SJSA1 (cell line): Measurements from ENCODE around the gene TRIM66. TPM values are rescaled to one million over a fixed set of nuclear protein-coding genes. Genes with fewer than 3 reads are reported as not detected.
A peak's percentile ranks its signal among the peaks of the same experiment; 100 is the strongest.

Source experiments
- DNase-seq, 2 experiments: peaks; one replicate each; pipeline ENCODE4 v3.0.0-alpha.2; 2015 to 2020; ENCODE audit warnings: low spot score in 2 of 2, low read depth in 1 of 2
- H3K27ac ChIP-seq: fragments of 250-450 bp; sonication (Bioruptor Pico); 2 replicates; pipeline ENCODE4 v1.5.1; 2020; ENCODE audit warnings: mild to moderate bottlenecking, moderate library complexity
- H3K27me3 ChIP-seq: fragments of 250-450 bp; sonication (Bioruptor Pico); replicated peaks from 2 replicates; pipeline ENCODE4 v1.5.1; 2020; ENCODE audit warnings: mild to moderate bottlenecking, moderate library complexity
- H3K36me3 ChIP-seq: fragments of 250-450 bp; sonication (Bioruptor Pico); 2 replicates; pipeline ENCODE4 v1.5.1; 2020; ENCODE audit warnings: mild to moderate bottlenecking
- H3K4me1 ChIP-seq: fragments of 250-450 bp; sonication (Bioruptor Pico); replicated peaks from 2 replicates; pipeline ENCODE4 v1.6.1; 2021; ENCODE audit warnings: mild to moderate bottlenecking
- H3K4me3 ChIP-seq: fragments of 250-450 bp; sonication (Bioruptor Pico); 2 replicates; pipeline ENCODE4 v1.5.1; 2020; ENCODE audit warnings: mild to moderate bottlenecking
- H3K9me3 ChIP-seq: fragments of 250-450 bp; sonication (Bioruptor Pico); replicated peaks from 2 replicates; pipeline ENCODE4 v1.5.1; 2020; ENCODE audit warnings: mild to moderate bottlenecking
- total RNA-seq: library from RNA; depleted of rRNA; stranded (reverse); fragments of >200 nt; shearing (Covaris generic); gene quantifications from 2 replicates; pipeline ENCODE4 v1.2.3, GENCODE V29; 2014

TRIM66 gene
- total RNA-seq, 1 experiment from 2014 or later: 3.1 TPM

DNA sequence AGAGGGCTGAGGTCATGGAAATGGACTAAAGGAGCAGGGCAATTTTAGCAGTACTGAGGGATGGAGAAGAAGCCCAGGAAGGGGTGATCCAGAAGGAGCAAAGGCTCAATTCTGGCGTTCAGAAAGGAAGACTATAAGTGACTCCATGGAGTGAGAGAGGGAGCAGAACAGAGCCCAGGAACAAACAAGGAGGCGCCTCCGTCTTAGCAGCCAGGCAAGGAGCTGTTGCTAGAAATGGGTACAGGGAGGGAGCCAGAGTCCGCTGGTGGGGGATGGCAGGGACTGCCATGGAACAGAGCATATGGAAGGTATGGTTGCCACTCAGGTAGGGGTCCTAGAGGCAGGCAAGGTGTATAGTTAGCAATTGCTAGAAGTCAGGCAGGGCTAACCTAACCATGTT is 68.0 kb downstream of the TRIM66 start:
- H3K4me3 ChIP-seq: no peak overlapping the region
- no peaks in the 10 kb centered on the region for H3K9me3 ChIP-seq
- H3K27ac ChIP-seq: no peak overlapping the region
- H3K4me1 ChIP-seq: no peaks in the 10 kb centered on the region
- no peaks in the 10 kb centered on the region for H3K27me3 ChIP-seq
- H3K36me3 ChIP-seq: no peaks in the 10 kb centered on the region
- no peak for DNase-seq

DNA sequence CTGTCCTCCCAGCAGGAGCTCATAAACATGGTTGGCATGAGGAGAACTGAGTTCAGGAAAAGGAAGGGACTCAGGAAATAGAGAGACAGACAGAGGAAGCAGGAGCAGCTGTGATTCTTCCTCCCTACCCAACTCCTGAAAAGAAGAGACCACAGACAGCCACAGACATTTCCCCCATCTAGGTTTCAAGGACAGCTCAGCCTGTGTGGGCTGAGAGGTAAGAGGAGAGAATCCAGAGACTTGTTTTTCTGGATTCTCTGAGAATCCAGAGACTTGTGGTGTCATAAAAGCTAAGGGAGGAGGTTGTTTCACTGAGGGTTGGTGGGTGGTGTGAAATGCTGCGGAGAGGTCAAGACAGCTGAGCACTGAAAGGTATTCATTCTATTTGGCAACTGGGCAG is 69.4 kb downstream of the TRIM66 start:
- Histone ChIP-seq H3K9me3 (no peaks in the 10 kb centered on the region), H3K27ac (no peak overlapping the region), H3K36me3 (no peaks in the 10 kb centered on the region), H3K27me3 (no peaks in the 10 kb centered on the region), H3K4me1 (no peaks in the 10 kb centered on the region), H3K4me3 (no peak overlapping the region)
- no peak for DNase-seq

DNA sequence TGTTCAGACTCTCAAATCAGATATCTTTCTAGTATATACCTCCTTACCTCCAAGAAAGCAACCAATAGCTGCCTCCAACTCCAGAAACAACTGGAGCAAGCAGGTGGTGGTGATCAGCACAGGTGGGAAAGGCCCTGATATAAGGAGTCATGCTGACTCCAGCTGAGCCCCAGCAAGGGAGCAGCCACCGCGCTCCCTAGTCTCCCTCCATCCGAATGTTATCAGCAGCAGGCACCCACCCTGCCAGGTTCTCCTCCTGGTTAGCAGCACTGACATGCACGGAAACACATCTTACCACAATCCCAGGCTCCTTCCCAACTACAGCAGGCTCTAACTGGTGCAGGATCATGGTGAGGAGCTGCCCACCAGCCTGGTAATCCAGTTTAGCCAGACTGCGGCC is 69.9 kb downstream of the TRIM66 start:
- H3K27ac ChIP-seq: no peak overlapping the region
- H3K27me3 ChIP-seq: no peaks in the 10 kb centered on the region
- no peaks in the 10 kb centered on the region for H3K9me3 ChIP-seq
- H3K4me1 ChIP-seq: no peaks in the 10 kb centered on the region
- H3K4me3 ChIP-seq: no peak overlapping the region
- H3K36me3 ChIP-seq: no peaks in the 10 kb centered on the region
- no peak for DNase-seq

DNA sequence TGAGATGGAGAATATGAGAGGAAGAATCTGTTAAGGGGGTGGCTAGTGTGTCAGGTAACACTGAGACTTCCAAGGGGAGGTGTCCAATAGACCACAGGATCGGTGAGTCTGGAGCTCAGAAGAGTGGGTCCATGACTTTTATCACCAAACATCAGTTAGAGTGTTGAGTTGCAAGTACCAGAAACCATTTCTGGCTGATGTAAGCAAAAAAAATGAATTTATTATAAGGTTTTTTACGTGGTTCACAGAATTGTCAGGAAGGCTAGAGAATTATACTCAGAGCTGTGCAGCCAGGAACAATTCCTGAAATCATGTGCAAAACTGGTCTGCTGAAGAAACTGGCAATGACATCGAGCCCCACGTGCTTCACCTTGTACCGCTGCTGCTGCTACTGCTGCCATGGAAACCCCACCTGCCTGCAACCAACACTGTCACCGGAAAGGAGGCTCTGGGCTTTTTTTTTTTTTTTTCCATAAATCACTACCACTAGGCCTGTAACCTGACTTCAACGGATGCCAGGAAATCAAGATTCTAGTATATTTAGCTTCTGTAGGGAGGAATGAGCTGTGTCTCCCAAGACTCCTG is 71.8 kb downstream of the TRIM66 start:
- Histone ChIP-seq H3K4me1 (no peaks in the 10 kb centered on the region), H3K4me3 (no peak overlapping the region), H3K9me3 (no peaks in the 10 kb centered on the region), H3K36me3 (no peaks in the 10 kb centered on the region), H3K27ac (no peak overlapping the region), H3K27me3 (no peaks in the 10 kb centered on the region)
- DNase-seq: no peak

DNA sequence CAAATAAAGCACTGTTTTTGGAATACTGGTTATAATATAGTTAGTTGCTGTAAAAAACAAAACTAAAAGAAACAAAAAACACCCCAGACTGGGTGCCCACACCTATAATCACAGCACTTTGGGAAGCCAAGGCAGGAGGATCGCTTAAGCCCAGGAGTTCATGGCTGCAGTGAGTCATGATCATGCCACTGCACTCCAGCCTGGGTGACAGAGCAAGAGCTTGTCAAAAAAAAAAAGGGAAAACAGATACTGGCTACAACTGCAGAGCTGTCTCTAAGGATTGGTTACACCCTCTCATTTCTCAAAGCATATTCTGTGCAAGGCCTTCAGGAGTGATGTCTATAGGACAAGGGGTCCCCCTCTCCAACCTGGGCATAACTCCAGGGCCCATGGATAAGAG is 73.8 kb downstream of the TRIM66 start:
- no peak overlapping the region for H3K27ac ChIP-seq
- H3K4me3 ChIP-seq: no peak overlapping the region
- no peak for DNase-seq
- no peaks in the 10 kb centered on the region for H3K9me3 ChIP-seq
- peaks cover 10% of the 10 kb centered on the region for H3K4me1 ChIP-seq
- H3K36me3 ChIP-seq: no peaks in the 10 kb centered on the region
- no peaks in the 10 kb centered on the region for H3K27me3 ChIP-seq

DNA sequence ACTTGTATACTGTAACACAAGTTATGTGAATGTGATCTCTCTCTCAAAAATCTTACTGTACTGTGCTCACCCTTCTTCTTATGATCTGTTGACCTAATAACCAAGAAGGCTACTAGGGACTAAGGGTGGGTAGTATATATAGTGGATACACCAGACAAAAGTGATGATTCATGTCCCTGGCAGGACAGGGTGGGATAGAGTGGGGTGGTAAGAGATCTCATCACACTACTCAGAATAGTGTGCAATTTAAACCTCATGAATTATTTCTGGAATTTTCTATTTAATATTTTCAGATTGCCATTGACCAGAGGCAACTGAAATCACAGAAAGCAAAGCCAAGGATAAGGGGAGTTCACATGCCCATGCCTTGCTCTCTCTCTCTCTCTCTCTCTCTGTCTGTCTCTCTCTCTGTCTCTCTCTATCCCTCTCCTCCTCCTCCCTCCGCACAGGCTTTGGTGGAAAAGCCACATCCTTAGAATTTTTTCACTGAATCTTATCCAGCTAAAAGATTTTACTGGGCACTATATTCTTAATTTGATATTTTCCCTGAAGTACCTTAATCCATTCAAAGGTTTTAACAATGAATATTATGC is 76.4 kb downstream of the TRIM66 start:
- Histone ChIP-seq H3K27ac (no peak overlapping the region), H3K9me3 (no peaks in the 10 kb centered on the region), H3K36me3 (no peaks in the 10 kb centered on the region), H3K4me1 (peaks cover 10% of the 10 kb centered on the region), H3K27me3 (no peaks in the 10 kb centered on the region), H3K4me3 (no peak overlapping the region)
- no peak for DNase-seq

DNA sequence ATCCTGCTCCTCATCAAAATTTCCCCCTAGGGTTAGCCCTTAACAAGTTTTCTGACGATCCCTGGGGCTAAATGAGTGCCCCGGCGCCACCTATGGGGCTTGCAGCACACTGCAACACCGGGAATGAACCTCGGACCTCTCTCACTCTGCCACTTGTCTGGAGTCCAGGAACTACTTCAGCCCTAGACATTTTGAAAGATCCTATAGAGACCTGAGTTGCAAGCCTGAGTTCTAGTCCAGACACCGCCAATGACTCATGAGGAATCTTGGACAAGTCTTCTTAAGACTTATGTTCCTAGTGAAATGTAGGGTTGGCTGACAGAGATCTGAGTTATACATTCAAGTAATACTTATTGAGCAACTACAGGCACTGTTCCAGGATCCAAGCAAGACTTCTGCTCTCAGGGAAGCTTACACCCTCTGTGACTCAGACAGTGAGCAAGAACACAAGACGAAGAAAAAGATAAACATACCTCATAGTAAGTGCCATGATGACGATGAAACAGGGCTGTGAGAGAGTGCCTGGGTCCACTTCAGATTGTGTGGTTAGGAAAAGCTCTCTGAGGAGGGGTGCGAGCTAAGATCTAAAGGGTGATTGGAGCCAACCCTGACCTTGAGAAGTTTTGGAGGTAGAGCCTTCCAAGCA is 78.3 kb downstream of the TRIM66 start:
- peak; percentile 56 to 62 for DNase-seq
- no peaks in the 10 kb centered on the region for H3K9me3 ChIP-seq
- peaks cover 10% of the 10 kb centered on the region for H3K4me1 ChIP-seq
- no peak overlapping the region for H3K4me3 ChIP-seq
- no peak overlapping the region for H3K27ac ChIP-seq
- H3K36me3 ChIP-seq: no peaks in the 10 kb centered on the region
- H3K27me3 ChIP-seq: no peaks in the 10 kb centered on the region

DNA sequence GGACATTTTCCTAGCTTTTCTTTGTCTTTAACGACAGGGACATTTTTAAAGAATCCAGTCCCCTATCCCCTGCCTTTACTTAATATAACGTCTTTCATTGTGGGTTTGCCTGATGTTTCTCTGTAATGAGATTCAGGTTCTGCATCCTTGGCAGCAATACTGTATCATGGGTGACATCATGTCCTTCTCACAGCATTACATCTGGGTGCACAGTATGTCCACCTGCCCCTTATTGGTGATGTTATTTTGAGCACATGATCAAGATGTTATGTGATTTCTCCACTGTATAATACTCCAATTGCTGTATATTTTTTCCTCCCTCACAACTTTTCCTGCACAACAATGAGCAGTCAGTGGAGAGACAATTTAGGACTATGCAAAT is 78.8 kb downstream of the TRIM66 start:
- no peak for DNase-seq
- no peaks in the 10 kb centered on the region for H3K36me3 ChIP-seq
- H3K27ac ChIP-seq: no peak overlapping the region
- H3K9me3 ChIP-seq: no peaks in the 10 kb centered on the region
- no peak overlapping the region for H3K4me3 ChIP-seq
- no peaks in the 10 kb centered on the region for H3K27me3 ChIP-seq
- H3K4me1 ChIP-seq: peaks cover 10% of the 10 kb centered on the region

DNA sequence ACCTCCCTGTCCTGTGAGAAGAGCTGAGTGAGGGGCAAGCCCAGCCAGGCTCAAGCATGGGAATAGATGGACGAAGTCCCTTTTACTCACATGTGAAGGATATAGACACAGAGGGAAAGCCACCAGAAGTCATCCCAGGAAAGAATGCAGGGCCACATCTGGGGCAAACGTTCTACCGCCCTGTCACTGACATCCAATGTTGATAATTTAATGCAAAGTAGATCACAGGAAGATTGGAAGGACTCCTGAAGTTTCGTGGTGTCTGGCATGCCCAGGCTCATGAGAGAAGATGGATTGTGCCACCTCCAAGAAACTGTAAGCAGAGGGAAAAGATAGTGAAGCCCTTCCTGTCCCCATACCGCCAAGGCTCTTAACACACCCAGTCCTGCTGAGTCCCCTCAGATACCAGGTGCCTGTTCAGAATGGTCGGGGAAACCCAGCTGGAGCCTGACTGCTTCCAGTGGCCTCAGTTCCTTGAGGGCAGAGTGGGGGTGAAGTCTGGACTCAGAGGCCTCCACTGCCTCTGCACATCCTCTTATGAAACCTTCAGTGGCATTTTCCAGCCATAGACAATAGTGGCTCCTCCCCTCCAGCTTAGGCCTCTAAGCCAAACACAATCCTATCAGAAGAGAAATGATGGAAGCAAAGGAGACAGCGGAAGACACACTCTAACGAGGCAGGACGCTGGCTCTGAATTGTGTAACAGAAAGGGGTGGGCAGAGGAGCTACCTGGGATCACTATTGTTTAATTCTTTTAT is 80.9 kb downstream of the TRIM66 start:
- Histone ChIP-seq H3K36me3 (no peaks in the 10 kb centered on the region), H3K4me1 (peaks cover 10% of the 10 kb centered on the region), H3K4me3 (no peak overlapping the region), H3K27ac (no peak overlapping the region), H3K9me3 (no peaks in the 10 kb centered on the region), H3K27me3 (no peaks in the 10 kb centered on the region; the same call in 1 of the 2 replicates)
- DNase-seq: no peak

DNA sequence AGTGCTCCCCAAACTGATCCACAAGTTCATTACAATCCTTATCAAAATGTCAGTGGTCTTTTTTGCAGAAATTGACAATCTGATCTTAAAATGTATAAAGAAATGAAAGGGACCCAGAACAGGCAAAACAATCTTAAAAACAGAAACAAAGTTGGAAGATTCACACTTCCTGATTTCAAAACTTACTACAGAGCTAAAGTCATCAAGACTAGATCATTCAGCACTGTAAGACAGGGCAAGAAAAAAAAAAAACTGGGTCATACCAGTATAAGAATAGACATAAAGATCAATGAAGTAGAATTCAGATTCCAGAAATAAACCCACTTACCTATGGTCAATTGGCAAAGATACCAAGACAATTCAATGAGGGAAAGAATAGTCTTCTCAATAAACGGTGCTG is 84.0 kb downstream of the TRIM66 start:
- Histone ChIP-seq H3K4me3 (no peak overlapping the region), H3K9me3 (no peaks in the 10 kb centered on the region), H3K4me1 (no peaks in the 10 kb centered on the region; the same call in 1 of the 2 replicates), H3K27me3 (peaks cover 8% of the 10 kb centered on the region), H3K36me3 (no peaks in the 10 kb centered on the region), H3K27ac (no peak overlapping the region)
- no peak for DNase-seq

DNA sequence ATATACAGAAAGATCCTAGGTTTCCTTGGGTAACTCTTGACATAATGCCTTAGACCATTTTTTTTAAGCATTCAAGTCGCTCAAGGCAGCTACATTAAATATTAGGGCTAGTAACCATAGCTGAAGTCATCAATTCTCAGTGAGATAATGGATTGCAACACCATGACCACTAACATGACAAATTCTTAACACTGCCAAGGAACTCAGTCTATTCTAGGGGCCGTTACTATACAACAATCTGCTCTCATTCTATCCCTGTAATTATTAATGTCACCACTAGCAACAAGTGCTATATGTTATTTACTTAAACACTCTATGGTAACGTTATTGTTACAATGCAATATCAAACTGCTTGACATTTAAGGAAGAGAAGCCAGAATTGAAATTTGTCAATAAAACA is 85.3 kb downstream of the TRIM66 start:
- H3K4me1 ChIP-seq: no peaks in the 10 kb centered on the region; the same call in 1 of the 2 replicates
- H3K27ac ChIP-seq: no peak overlapping the region
- no peak overlapping the region for H3K4me3 ChIP-seq
- no peaks in the 10 kb centered on the region for H3K36me3 ChIP-seq
- H3K27me3 ChIP-seq: peaks cover 8% of the 10 kb centered on the region
- H3K9me3 ChIP-seq: no peaks in the 10 kb centered on the region
- no peak for DNase-seq

DNA sequence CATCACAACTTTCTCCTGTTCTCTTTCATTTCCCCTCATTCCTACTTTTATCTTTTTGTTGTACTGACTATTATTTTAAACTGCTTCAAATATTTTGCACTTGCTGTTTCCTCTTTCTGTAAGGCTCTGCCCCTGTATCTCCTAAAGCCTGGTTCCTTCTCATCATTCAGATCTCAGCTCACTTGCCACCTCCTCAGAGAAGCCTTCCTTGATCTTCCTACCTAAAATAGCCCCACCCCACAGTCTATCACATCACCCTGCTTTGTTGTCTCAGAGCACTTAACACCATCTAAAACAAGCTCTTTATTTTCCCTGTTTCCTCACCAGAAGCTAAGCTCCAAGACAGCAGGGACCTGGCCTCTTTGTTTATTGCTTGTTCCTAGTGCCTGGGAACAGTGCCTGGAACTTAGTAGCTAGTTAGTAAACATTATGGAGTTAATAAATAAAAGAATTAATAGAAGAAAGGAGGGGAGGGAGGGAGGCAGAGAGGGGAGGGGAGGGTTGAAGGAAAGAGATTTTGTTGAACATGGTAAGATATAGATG is 85.9 kb downstream of the TRIM66 start:
- no peak for DNase-seq
- no peaks in the 10 kb centered on the region; the same call in 1 of the 2 replicates for H3K4me1 ChIP-seq

DNA sequence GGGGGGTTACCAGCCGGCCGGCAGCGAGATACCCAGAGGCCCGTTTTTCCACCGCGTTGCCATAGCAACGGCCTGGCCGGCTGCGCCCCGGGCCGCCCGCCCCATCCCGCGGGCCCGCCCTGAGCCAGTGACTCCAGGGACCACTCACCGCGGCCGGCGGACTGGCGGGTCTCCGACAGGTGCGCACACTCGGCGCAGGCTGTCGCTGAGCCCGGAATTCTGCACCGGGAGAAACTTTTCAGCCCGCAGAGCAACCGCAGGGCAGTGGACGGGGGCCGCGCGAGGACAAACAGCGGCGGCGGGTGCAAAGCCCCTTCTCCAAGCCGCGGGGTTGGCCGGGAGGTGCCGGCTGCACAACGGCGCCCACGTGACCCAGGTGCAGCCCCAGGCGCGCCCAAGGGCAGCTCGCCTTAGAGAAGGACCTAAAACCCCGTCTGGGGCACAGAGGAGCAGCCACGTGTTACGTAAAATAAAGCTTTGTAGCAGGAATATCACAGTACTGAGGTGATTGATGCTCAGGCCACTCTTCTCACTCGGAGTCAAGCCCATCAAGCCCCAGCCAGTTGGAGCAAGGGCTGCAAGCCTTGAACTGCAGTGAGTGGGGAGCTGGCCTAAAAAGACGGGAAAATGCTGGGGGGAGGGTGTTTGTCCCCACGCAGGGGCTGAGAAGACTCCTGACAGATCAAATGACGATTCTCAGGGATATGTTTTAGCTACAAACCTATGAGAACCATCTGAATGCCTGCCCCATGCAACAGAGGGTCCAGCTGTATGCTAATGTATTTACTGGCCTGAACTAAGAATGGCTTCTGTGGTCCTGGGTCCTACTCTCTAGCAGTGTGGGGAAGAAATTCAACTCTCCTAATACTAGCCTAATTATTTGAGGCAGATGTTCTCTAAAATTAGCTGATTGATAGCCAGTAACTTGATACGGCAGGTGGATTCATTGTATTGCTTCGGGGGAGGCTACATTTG is 88.2 kb downstream of the TRIM66 start, which contains the start of gene STK33:
Gene STK33 (minus strand): TSS at position 294 of the 975 bp plus-strand sequence. CDS start 119,323 bp downstream, outside the sequence.
- Histone ChIP-seq H3K4me3 (0 out of 2 replicates have a peak within 1 kb of the TSS, but pooled peaks have one; percentile 15), H3K27ac (no peak within 1 kb of the TSS), H3K36me3 (no peaks in the 10 kb centered on the region), H3K4me1 (no peaks in the 10 kb centered on the region; the same call in 1 of the 2 replicates), H3K9me3 (no peaks in the 10 kb centered on the region), H3K27me3 (peaks cover 8% of the 10 kb centered on the region)
- no peak for DNase-seq

More for the DNA sequence above, 85.9 kb downstream of the TRIM66 start:
- Histone ChIP-seq H3K4me3 (no peak overlapping the region), H3K9me3 (no peaks in the 10 kb centered on the region), H3K27me3 (peaks cover 8% of the 10 kb centered on the region), H3K27ac (no peak overlapping the region), H3K36me3 (no peaks in the 10 kb centered on the region)
